ENCODE measurements around the gene MAGEB4. TPM values are rescaled to one million over a fixed set of nuclear protein-coding genes. Genes with fewer than 3 reads are reported as not detected.

MAGEB4 gene
- total and polyA plus RNA-seq, 2 of the 4 experiments (the other 2 are of a cell fraction) = not detected

DNA sequence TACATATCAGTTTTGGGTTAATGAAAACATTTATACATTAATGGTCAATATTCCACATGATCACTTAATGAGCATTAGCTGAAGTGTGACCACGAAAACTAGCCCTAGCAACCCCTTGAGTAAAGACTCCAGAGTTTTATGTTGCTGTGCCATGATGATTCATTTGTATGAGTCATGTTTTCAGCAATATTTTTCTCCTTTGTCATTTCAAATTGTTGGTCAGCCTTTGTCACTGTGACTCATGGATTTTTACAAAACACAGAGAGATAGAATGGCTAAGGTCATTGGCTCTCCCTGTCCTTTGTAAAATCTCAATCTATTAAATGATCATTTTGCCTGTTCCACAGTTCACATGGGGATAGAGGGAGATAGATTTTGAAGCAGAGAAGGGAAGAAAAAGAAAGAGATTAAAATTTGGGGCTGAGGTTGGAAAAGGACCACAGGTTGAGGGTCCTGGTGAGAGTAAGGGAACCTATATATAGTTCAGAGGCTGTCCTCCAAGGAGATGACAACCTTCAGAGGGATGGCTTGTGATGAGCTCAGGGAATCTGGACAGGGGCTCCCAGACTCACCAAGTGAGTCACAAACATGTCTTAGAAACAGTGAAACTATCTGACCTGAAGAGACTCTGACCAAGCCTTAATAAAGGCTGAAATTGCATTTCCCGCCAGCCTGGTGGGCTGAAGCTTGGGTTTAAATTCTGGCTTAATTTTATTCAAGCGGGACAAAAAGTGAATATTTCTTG, 41.8 kb downstream of the MAGEB4 start:
- ChIA-PET POLR2A (ENCODE audit: unreplicated experiment) (no interaction called here), CTCF (no interaction called here)
- Histone ChIP-seq H3K79me1 (ENCODE audit: low read depth in 1 of 2, low read length in 2 of 2) (no peaks in the 10 kb centered on the region), H3K14ac (replicated peaks; ENCODE audit: low read depth, low read length) (peak overlapping the region; percentile 44; the same call in 1 of the 2 replicates), H4K91ac (ENCODE audit: insufficient read depth, low read depth, low read length) (peak overlapping the region; percentile 31; the same call in 1 of the 2 replicates), H3K27me3 (ENCODE audit: control insufficient read depth, insufficient read depth, low read length) (no peaks in the 10 kb centered on the region), H3K9me3 (ENCODE audit: control insufficient read depth, insufficient read depth, low read length) (no peaks in the 10 kb centered on the region), H3K9ac (ENCODE audit: low read depth, low read length) (no peak overlapping the region), H3K4me1 (ENCODE audit: control insufficient read depth, insufficient read depth, low read length) (peaks cover 4% of the 10 kb centered on the region; the same call in 1 of the 2 replicates), H4K20me1 (ENCODE audit: insufficient read depth, low read length) (no peaks in the 10 kb centered on the region), H2BK5ac (ENCODE audit: low read depth, low read length, poor library complexity, severe bottlenecking) (peak overlapping the region; percentile 97), H3K9me1 (ENCODE audit: insufficient read depth, low read length) (no peaks in the 10 kb centered on the region; the same call in 1 of the 2 replicates), H2AFZ (replicated peaks; ENCODE audit: low read length, poor library complexity) (no peak overlapping the region), H3K36me3 (ENCODE audit: control insufficient read depth, insufficient read depth, low read length) (no peaks in the 10 kb centered on the region), H3K4ac (ENCODE audit: low read depth, low read length) (peak overlapping the region; percentile 74), H4K5ac (ENCODE audit: low read depth, low read length) (peak overlapping the region; percentile 91), H3K18ac (ENCODE audit: low read depth, low read length) (peak overlapping the region; percentile 98), H2BK20ac (ENCODE audit: low read depth, low read length) (peak overlapping the region; percentile 90), H2BK15ac (ENCODE audit: low read depth, low read length) (no peak overlapping the region), H3K23ac (ENCODE audit: low read depth, low read length) (peak overlapping the region; percentile 82), H2AK9ac (replicated peaks; ENCODE audit: low read depth, low read length, poor library complexity) (no peak overlapping the region), H2AK5ac (ENCODE audit: low read depth, low read length) (no peak overlapping the region), H3K27ac (ENCODE audit: insufficient read depth, low read length) (peak overlapping the region; percentile 54), H3K4me3 (ENCODE audit: insufficient read depth, low read depth, low read length) (no peak overlapping the region), H2BK120ac (ENCODE audit: low read depth, low read length) (peak overlapping the region; percentile 90), H4K8ac (ENCODE audit: low read depth in 2 of 2, low read length in 2 of 2) (peak overlapping the region in 1 of 2 experiments; percentile 38; a peak in 1 of 4 replicates), H3K4me2 (ENCODE audit: low read depth, low read length) (peak overlapping the region; percentile 62; the same call in 1 of the 2 replicates), H3K56ac (ENCODE audit: extremely low read depth, insufficient read depth, low read length) (peak overlapping the region; percentile 36; the same call in 1 of the 2 replicates)
- WGBS, 2 experiments (ENCODE audit: extremely low coverage in 2 of 2, insufficient read length in 1 of 2) = no CpG with 5 or more reads among the region's 3 CpGs
- intact Hi-C loops (cut with micrococcal nuclease) (no loop called here), dilution Hi-C loops (cut with HindIII; ENCODE audit: low sequenced_read_pairs, unreplicated experiment) (no loop called here), in situ Hi-C loops (cut with MboI; ENCODE audit: low sequenced_read_pairs) (no loop called here)
- ATAC-seq (ENCODE audit: low read depth) (peak; percentile 90), DNase-seq (peak; percentile 93)
- BruUV-seq (replicated peaks) = no TSS peak
- peak; percentile 11; the same call in 1 of the 2 replicates for TF ChIP-seq CEBPB (IDR thresholded peaks at IDR 0.05; ENCODE audit: low read depth, low read length)
- no peak for TF ChIP-seq RFX5 (IDR thresholded peaks at IDR 0.05; ENCODE audit: low read depth, low read length)
- no peak for TF ChIP-seq RCOR1 (IDR thresholded peaks at IDR 0.05; ENCODE audit: insufficient replicate concordance, low read length)
- no peak for TF ChIP-seq MXI1 (IDR thresholded peaks at IDR 0.05; ENCODE audit: borderline replicate concordance, low read depth, low read length)
- TF ChIP-seq BHLHE40 (IDR thresholded peaks at IDR 0.05; ENCODE audit: low read depth, low read length) = peak; percentile 43; the same call in 1 of the 2 replicates
- peak; percentile 99 for TF ChIP-seq FOS (IDR thresholded peaks at IDR 0.05; ENCODE audit: low read depth, low read length)
- no peak for TF ChIP-seq RAD21 (IDR thresholded peaks at IDR 0.05; ENCODE audit: low read length)
- TF ChIP-seq, protein P1, sequence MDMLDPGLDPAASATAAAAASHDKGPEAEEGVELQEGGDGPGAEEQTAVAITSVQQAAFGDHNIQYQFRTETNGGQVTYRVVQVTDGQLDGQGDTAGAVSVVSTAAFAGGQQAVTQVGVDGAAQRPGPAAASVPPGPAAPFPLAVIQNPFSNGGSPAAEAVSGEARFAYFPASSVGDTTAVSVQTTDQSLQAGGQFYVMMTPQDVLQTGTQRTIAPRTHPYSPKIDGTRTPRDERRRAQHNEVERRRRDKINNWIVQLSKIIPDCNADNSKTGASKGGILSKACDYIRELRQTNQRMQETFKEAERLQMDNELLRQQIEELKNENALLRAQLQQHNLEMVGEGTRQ (IDR thresholded peaks at IDR 0.05; ENCODE audit: low read depth, low read length) = no peak
- TF ChIP-seq NFE2L2 (IDR thresholded peaks at IDR 0.05; ENCODE audit: low read depth, low read length) = peak; percentile 95
- no peak for TF ChIP-seq POLR2A (IDR thresholded peaks at IDR 0.05; ENCODE audit: low read depth, low read length)
- TF ChIP-seq CHD1 (IDR thresholded peaks at IDR 0.05; ENCODE audit: low read depth, low read length) = no peak
- TF ChIP-seq, protein P2, sequence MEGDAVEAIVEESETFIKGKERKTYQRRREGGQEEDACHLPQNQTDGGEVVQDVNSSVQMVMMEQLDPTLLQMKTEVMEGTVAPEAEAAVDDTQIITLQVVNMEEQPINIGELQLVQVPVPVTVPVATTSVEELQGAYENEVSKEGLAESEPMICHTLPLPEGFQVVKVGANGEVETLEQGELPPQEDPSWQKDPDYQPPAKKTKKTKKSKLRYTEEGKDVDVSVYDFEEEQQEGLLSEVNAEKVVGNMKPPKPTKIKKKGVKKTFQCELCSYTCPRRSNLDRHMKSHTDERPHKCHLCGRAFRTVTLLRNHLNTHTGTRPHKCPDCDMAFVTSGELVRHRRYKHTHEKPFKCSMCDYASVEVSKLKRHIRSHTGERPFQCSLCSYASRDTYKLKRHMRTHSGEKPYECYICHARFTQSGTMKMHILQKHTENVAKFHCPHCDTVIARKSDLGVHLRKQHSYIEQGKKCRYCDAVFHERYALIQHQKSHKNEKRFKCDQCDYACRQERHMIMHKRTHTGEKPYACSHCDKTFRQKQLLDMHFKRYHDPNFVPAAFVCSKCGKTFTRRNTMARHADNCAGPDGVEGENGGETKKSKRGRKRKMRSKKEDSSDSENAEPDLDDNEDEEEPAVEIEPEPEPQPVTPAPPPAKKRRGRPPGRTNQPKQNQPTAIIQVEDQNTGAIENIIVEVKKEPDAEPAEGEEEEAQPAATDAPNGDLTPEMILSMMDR (conservative IDR thresholded peaks at IDR 0.05; ENCODE audit: low read depth, low read length) = no peak
- no peak for TF ChIP-seq MAZ (IDR thresholded peaks at IDR 0.05; ENCODE audit: borderline replicate concordance, low read depth, low read length)
- TF ChIP-seq, protein P3, sequence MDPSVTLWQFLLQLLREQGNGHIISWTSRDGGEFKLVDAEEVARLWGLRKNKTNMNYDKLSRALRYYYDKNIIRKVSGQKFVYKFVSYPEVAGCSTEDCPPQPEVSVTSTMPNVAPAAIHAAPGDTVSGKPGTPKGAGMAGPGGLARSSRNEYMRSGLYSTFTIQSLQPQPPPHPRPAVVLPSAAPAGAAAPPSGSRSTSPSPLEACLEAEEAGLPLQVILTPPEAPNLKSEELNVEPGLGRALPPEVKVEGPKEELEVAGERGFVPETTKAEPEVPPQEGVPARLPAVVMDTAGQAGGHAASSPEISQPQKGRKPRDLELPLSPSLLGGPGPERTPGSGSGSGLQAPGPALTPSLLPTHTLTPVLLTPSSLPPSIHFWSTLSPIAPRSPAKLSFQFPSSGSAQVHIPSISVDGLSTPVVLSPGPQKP (IDR thresholded peaks at IDR 0.05; ENCODE audit: borderline replicate concordance, low read depth, low read length) = no peak
- no peak for TF ChIP-seq SMC3 (IDR thresholded peaks at IDR 0.05; ENCODE audit: low read depth, low read length)

Data from IMR-90 (cell line).